ENCODE measurements around the gene ATG10. TPM values are rescaled to one million over a fixed set of nuclear protein-coding genes. Genes with fewer than 3 reads are reported as not detected.

The ATG10 gene
- polyA plus RNA-seq, 1 donor from 2014 or later = 12.1 TPM

GRCh38 chr5:82091617-82092016, 119.8 kb downstream of the ATG10 start:
- H3K9me3 ChIP-seq (ENCODE audit: low read length) = no peaks in the 10 kb centered on the region
- no peak overlapping the region for H3K9ac ChIP-seq (ENCODE audit: low read length)
- no peaks in the 10 kb centered on the region for H3F3A ChIP-seq (ENCODE audit: insufficient read depth, low read length, poor library complexity, severe bottlenecking)
- no peaks in the 10 kb centered on the region for H3K27me3 ChIP-seq (ENCODE audit: insufficient read depth, low read depth, low read length)
- H2AFZ ChIP-seq (ENCODE audit: low read depth, low read length) = no peak overlapping the region
- H4K20me1 ChIP-seq (ENCODE audit: insufficient read depth) = no peaks in the 10 kb centered on the region
- no peaks in the 10 kb centered on the region for H3K79me2 ChIP-seq (replicated peaks; ENCODE audit: insufficient read depth, low read length)
- no peaks in the 10 kb centered on the region for H3K36me3 ChIP-seq (ENCODE audit: insufficient read depth, low read length)
- no peak overlapping the region for H3K4me2 ChIP-seq (ENCODE audit: low read length)
- no peak for TF ChIP-seq EZH2 (IDR thresholded peaks at IDR 0.05; ENCODE audit: borderline replicate concordance, insufficient read depth, low read length, poor library complexity, severe bottlenecking)
- H3K4me3 ChIP-seq (ENCODE audit: low read length) = no peak overlapping the region
- no peaks in the 10 kb centered on the region for H3K9me2 ChIP-seq (ENCODE audit: insufficient read depth, low read length)
- H3K27ac ChIP-seq (ENCODE audit: low read length) = no peak overlapping the region

GRCh38 chr5:82095536-82095935, 123.7 kb downstream of the ATG10 start:
- no peak overlapping the region for H3K9ac ChIP-seq (ENCODE audit: low read length)
- no peaks in the 10 kb centered on the region for H3F3A ChIP-seq (ENCODE audit: insufficient read depth, low read length, poor library complexity, severe bottlenecking)
- TF ChIP-seq SMC3 (conservative IDR thresholded peaks at IDR 0.05; ENCODE audit: poor library complexity) (no peak), MXI1 (conservative IDR thresholded peaks at IDR 0.05; ENCODE audit: poor library complexity, severe bottlenecking) (no peak), EP300 (conservative IDR thresholded peaks at IDR 0.05; ENCODE audit: poor library complexity, severe bottlenecking) (no peak), POLR2AphosphoS5 (IDR thresholded peaks at IDR 0.05) (no peak), RAD21 (conservative IDR thresholded peaks at IDR 0.05) (no peak), CTCF (IDR thresholded peaks at IDR 0.05; ENCODE audit: poor library complexity, severe bottlenecking) (no peak), EZH2 (IDR thresholded peaks at IDR 0.05; ENCODE audit: borderline replicate concordance, insufficient read depth, low read length, poor library complexity, severe bottlenecking) (no peak), TAF1 (IDR thresholded peaks at IDR 0.05; ENCODE audit: low read depth) (no peak)
- H3K79me2 ChIP-seq (replicated peaks; ENCODE audit: insufficient read depth, low read length) = no peaks in the 10 kb centered on the region
- no peaks in the 10 kb centered on the region for H4K20me1 ChIP-seq (ENCODE audit: insufficient read depth)
- no peaks in the 10 kb centered on the region for H3K36me3 ChIP-seq (ENCODE audit: insufficient read depth, low read length)
- H2AFZ ChIP-seq (ENCODE audit: low read depth, low read length) = no peak overlapping the region
- no peak overlapping the region for H3K4me2 ChIP-seq (ENCODE audit: low read length)
- H3K4me3 ChIP-seq (ENCODE audit: low read length) = no peak overlapping the region
- no peak overlapping the region for H3K27ac ChIP-seq (ENCODE audit: low read length)
- H3K9me2 ChIP-seq (ENCODE audit: insufficient read depth, low read length) = no peaks in the 10 kb centered on the region
- no peaks in the 10 kb centered on the region for H3K9me3 ChIP-seq (ENCODE audit: low read length)
- H3K27me3 ChIP-seq (ENCODE audit: insufficient read depth, low read depth, low read length) = no peaks in the 10 kb centered on the region

GRCh38 chr5:82096249-82096648, 124.4 kb downstream of the ATG10 start:
- Histone ChIP-seq H3K27me3 (ENCODE audit: insufficient read depth, low read depth, low read length) (no peaks in the 10 kb centered on the region), H3K36me3 (ENCODE audit: insufficient read depth, low read length) (no peaks in the 10 kb centered on the region), H3K27ac (ENCODE audit: low read length) (no peak overlapping the region), H4K20me1 (ENCODE audit: insufficient read depth) (no peaks in the 10 kb centered on the region), H3K79me2 (replicated peaks; ENCODE audit: insufficient read depth, low read length) (no peaks in the 10 kb centered on the region), H3K9me3 (ENCODE audit: low read length) (no peaks in the 10 kb centered on the region), H3F3A (ENCODE audit: insufficient read depth, low read length, poor library complexity, severe bottlenecking) (no peaks in the 10 kb centered on the region), H3K9ac (ENCODE audit: low read length) (no peak overlapping the region), H3K9me2 (ENCODE audit: insufficient read depth, low read length) (no peaks in the 10 kb centered on the region), H2AFZ (ENCODE audit: low read depth, low read length) (no peak overlapping the region), H3K4me3 (ENCODE audit: low read length) (no peak overlapping the region), H3K4me2 (ENCODE audit: low read length) (no peak overlapping the region)
- no peak for TF ChIP-seq EP300 (conservative IDR thresholded peaks at IDR 0.05; ENCODE audit: poor library complexity, severe bottlenecking)
- no peak for TF ChIP-seq POLR2AphosphoS5 (IDR thresholded peaks at IDR 0.05)
- TF ChIP-seq MXI1 (conservative IDR thresholded peaks at IDR 0.05; ENCODE audit: poor library complexity, severe bottlenecking) = no peak
- no peak for TF ChIP-seq REST (IDR thresholded peaks at IDR 0.05; ENCODE audit: borderline replicate concordance)
- no peak for TF ChIP-seq CTCF (IDR thresholded peaks at IDR 0.05; ENCODE audit: poor library complexity, severe bottlenecking)
- no peak for TF ChIP-seq RAD21 (conservative IDR thresholded peaks at IDR 0.05)
- TF ChIP-seq EZH2 (IDR thresholded peaks at IDR 0.05; ENCODE audit: borderline replicate concordance, insufficient read depth, low read length, poor library complexity, severe bottlenecking) = no peak
- TF ChIP-seq SMC3 (conservative IDR thresholded peaks at IDR 0.05; ENCODE audit: poor library complexity) = no peak
- TF ChIP-seq TAF1 (IDR thresholded peaks at IDR 0.05; ENCODE audit: low read depth) = no peak

Data from neural cell (in vitro differentiated cells).